GM12872 (cell line): ENCODE results near the gene EXD2.

Experiments used
- CTCF ChIP-seq: IDR thresholded peaks from 3 replicates; pipeline ENCODE4 v1.5.1; 2011; ENCODE audit warnings: low read depth, mild to moderate bottlenecking, low read length, moderate library complexity; ENCODE audit not compliant: insufficient read depth

EXD2 gene

GRCh38 chr14:69191340-69192111 is at the start of gene EXD2:
Gene EXD2 (plus strand): TSS chr14:69191498. CDS start chr14:69209471, 17,973 bp downstream.
- TF ChIP-seq CTCF, result no peak

GRCh38 chr14:69141550-69141949 is 49.7 kb upstream of the EXD2 start:
- no peak for TF ChIP-seq CTCF

- no peak for TF ChIP-seq CTCF
These were observed 49.2 kb upstream of the EXD2 start for GRCh38 chr14:69142101-69142500.

GRCh38 chr14:69149461-69150244 is 41.6 kb upstream of the EXD2 start:
- TF ChIP-seq CTCF, result no peak

GRCh38 chr14:69151458-69152180 is 39.7 kb upstream of the EXD2 start:
- peak; percentile 60; the same call in 2 of the 3 replicates for TF ChIP-seq CTCF

- no peak for TF ChIP-seq CTCF
These were observed 39.0 kb upstream of the EXD2 start for GRCh38 chr14:69152181-69152901.

- no peak for TF ChIP-seq CTCF
These were observed 38.5 kb upstream of the EXD2 start, which contains the start of gene DCAF5 for GRCh38 chr14:69152902-69153151. Gene DCAF5 (minus strand): TSS chr14:69153119. CDS start chr14:69152978, 141 bp downstream.
